GM12878 (cell line): ENCODE data around the gene PPP1R13B. TPM values are rescaled to one million over a fixed set of nuclear protein-coding genes. Genes with fewer than 3 reads are reported as not detected.

Source experiments
- ATAC-seq: fragments of 200-7000 bp; cut with Tn5 transposase; 3 replicates; pipeline ENCODE4 v1.9.1; 2020; ENCODE audit warnings: mild to moderate bottlenecking, moderate library complexity
- BruUV-seq: library from RNA; stranded (reverse); fragments of 400-500 nt; replicated peaks from 2 replicates; lab custom pipeline; 2021; lab: Mats Ljungman, UMichigan
- CTCF ChIA-PET: fragments of 300-600 bp; sonication (Branson Sonifier 250); formaldehyde crosslinking; extraction: SDS; loops from one replicate; lab custom pipeline; 2021; ENCODE audit warnings: inconsistent platforms; lab: Yijun Ruan, JAX
- POLR2A ChIA-PET: fragments of 350-600 bp; formaldehyde crosslinking; extraction: SDS; loops from one replicate; lab custom pipeline; 2021; ENCODE audit warnings: inconsistent platforms; lab: Charles Lee
- RAD21 ChIA-PET: fragments of 300-600 bp; sonication (Branson Sonifier 250); formaldehyde crosslinking; loops from one replicate; lab custom pipeline; 2023; ENCODE audit warnings: antibody characterized with exemption; ENCODE audit not compliant: unreplicated experiment; lab: Charles Lee
- SMC1A ChIA-PET: fragments of 300-600 bp; sonication (Branson Sonifier 250); formaldehyde crosslinking; loops from one replicate; lab custom pipeline; 2023; ENCODE audit not compliant: unreplicated experiment, uncharacterized antibody; lab: Charles Lee
- DNase-seq: peaks from one replicate; pipeline ENCODE4 v3.0.0-alpha.2; 2011; ENCODE audit warnings: low read depth, low spot score
- FAIRE-seq: peaks from 3 replicates; lab custom pipeline; 2011; peaks lifted over from hg19 to GRCh38; lab: Jason Lieb, UNC
- H2AFZ ChIP-seq: 2 replicates; pipeline ENCODE4 v1.6.0; 2011; ENCODE audit warnings: low read depth, low read length, control low read depth; ENCODE audit not compliant: control insufficient read depth
- H3K27ac ChIP-seq: 2 replicates; pipeline ENCODE4 v1.5.1; 2011; ENCODE audit warnings: control low read depth; ENCODE audit not compliant: control insufficient read depth, insufficient read depth
- H3K27me3 ChIP-seq, 2 experiments: replicated peaks in 1 of 2; 2 replicates each; pipeline versions ENCODE4 v1.6.0 to v1.6.1; 2011; ENCODE audit warnings: low read length in 1 of 2; ENCODE audit not compliant: control insufficient read depth in 2 of 2, insufficient read depth in 2 of 2
- H3K36me3 ChIP-seq, 2 experiments: 2 replicates each; pipeline ENCODE4 v1.5.1; 2011; ENCODE audit warnings: low read length in 1 of 2; ENCODE audit not compliant: control insufficient read depth in 2 of 2, insufficient read depth in 2 of 2
- H3K4me1 ChIP-seq: 2 replicates; pipeline ENCODE4 v1.6.1; 2011; ENCODE audit warnings: mild to moderate bottlenecking, low read length, moderate library complexity, mixed read lengths; ENCODE audit not compliant: control insufficient read depth, insufficient read depth
- H3K4me2 ChIP-seq: 2 replicates; pipeline ENCODE4 v1.6.0; 2011; ENCODE audit warnings: control low read depth; ENCODE audit not compliant: control insufficient read depth, insufficient read depth
- H3K4me3 ChIP-seq: fragments of 200-600 bp; sonication (generic); 2 replicates; pipeline ENCODE4 v1.5.1; 2016
- H3K79me2 ChIP-seq: 2 replicates; pipeline ENCODE4 v1.6.0; 2011; ENCODE audit warnings: low read length; ENCODE audit not compliant: control insufficient read depth, insufficient read depth
- H3K9ac ChIP-seq: 2 replicates; pipeline ENCODE4 v1.8.0; 2011; ENCODE audit warnings: low read length, control low read depth, mixed read lengths; ENCODE audit not compliant: control insufficient read depth, insufficient read depth
- H3K9me3 ChIP-seq: replicated peaks from 3 replicates; pipeline ENCODE4 v1.5.1; 2011; ENCODE audit warnings: mild to moderate bottlenecking, low read length; ENCODE audit not compliant: control insufficient read depth, insufficient read depth
- H4K20me1 ChIP-seq: 2 replicates; pipeline ENCODE4 v1.6.0; 2011; ENCODE audit not compliant: control insufficient read depth, insufficient read depth
- CBFB ChIP-seq: IDR thresholded peaks from 2 replicates; pipeline ENCODE4 v1.6.1; 2016; ENCODE audit warnings: antibody characterized with exemption, low read depth
- CHD1 ChIP-seq: IDR thresholded peaks from 2 replicates; pipeline ENCODE4 v1.6.1; 2012; ENCODE audit warnings: low read depth, low read length, improper control_type of control experiment
- CREB1 ChIP-seq: IDR thresholded peaks from 2 replicates; pipeline ENCODE4 v1.6.1; 2012; ENCODE audit warnings: low read depth, mild to moderate bottlenecking, inconsistent platforms
- DPF2 ChIP-seq: fragments of 450-650 bp; IDR thresholded peaks from 2 replicates; pipeline ENCODE4 v1.6.1; 2017; ENCODE audit warnings: mild to moderate bottlenecking
- E2F4 ChIP-seq: IDR thresholded peaks from 2 replicates; pipeline ENCODE4 v1.6.1; 2012; ENCODE audit warnings: low read depth, low read length, improper control_type of control experiment
- ELK1 ChIP-seq: IDR thresholded peaks from 2 replicates; pipeline ENCODE4 v1.6.1; 2012; ENCODE audit warnings: low read depth, low read length, improper control_type of control experiment
- GATAD2B ChIP-seq: fragments of 450-650 bp; conservative IDR thresholded peaks from 2 replicates; pipeline ENCODE4 v1.6.1; 2017; ENCODE audit warnings: low read depth, mild to moderate bottlenecking, moderate library complexity
- JUNB ChIP-seq: IDR thresholded peaks from 2 replicates; pipeline ENCODE4 v1.6.1; 2016; ENCODE audit warnings: antibody characterized with exemption, mild to moderate bottlenecking
- KLF5 ChIP-seq: fragments of 450-650 bp; IDR thresholded peaks from 2 replicates; pipeline ENCODE4 v1.6.1; 2014; ENCODE audit warnings: mild to moderate bottlenecking; ENCODE audit not compliant: partially characterized antibody
- MEF2B ChIP-seq: fragments of 450-650 bp; IDR thresholded peaks from 2 replicates; pipeline ENCODE4 v1.6.1; 2018; ENCODE audit warnings: mild to moderate bottlenecking, moderate library complexity; ENCODE audit not compliant: partially characterized antibody, poor library complexity, severe bottlenecking
- RBBP5 ChIP-seq: fragments of 200-600 bp; sonication (generic); conservative IDR thresholded peaks from 2 replicates; pipeline ENCODE4 v1.6.1; 2016
- RELB ChIP-seq: fragments of 450-650 bp; IDR thresholded peaks from 2 replicates; pipeline ENCODE4 v1.6.1; 2017; ENCODE audit warnings: low read depth, mild to moderate bottlenecking, moderate library complexity
- REST ChIP-seq: IDR thresholded peaks from 2 replicates; pipeline ENCODE4 v1.6.1; 2012; ENCODE audit warnings: mild to moderate bottlenecking, low read depth, low read length
- RUNX3 ChIP-seq: IDR thresholded peaks from 2 replicates; pipeline ENCODE4 v1.6.1; 2012; ENCODE audit warnings: low read length, inconsistent platforms
- TARDBP ChIP-seq: IDR thresholded peaks from 2 replicates; pipeline ENCODE4 v1.6.1; 2016; ENCODE audit warnings: borderline replicate concordance
- ZBED1 ChIP-seq: IDR thresholded peaks from 2 replicates; pipeline ENCODE4 v1.6.1; 2016; ENCODE audit warnings: borderline replicate concordance
- ZNF274 ChIP-seq: IDR thresholded peaks from one replicate; pipeline ENCODE4 v1.8.0; 2011; ENCODE audit not compliant: insufficient read length, insufficient read depth
- ZSCAN29 ChIP-seq: fragments of 450-650 bp; IDR thresholded peaks from 2 replicates; pipeline ENCODE4 v1.6.1; 2017; ENCODE audit warnings: mild to moderate bottlenecking, moderate library complexity
- WGBS: methylation state at CpG from one replicate; pipeline ENCODE4 v1.1.6; 2016; ENCODE audit warnings: low lambda C conversion rate; ENCODE audit not compliant: insufficient replicate concordance, insufficient coverage; ENCODE audit errors: missing lambda C conversion rate; 5-methylcytosine and 5-hydroxymethylcytosine counted together
- in situ Hi-C: fragments of 300-500 bp; cut with MboI; formaldehyde crosslinking; loops from 9 replicates; pipeline ENCODE4 v1.14.3; 2018; ENCODE audit warnings: mixed read lengths
- intact Hi-C: fragments of 100-400 bp; cut with micrococcal nuclease; formaldehyde crosslinking; loops from one replicate; pipeline ENCODE4 v1.14.2; 2022; ENCODE audit not compliant: unreplicated experiment
- polyA plus RNA-seq, 11 experiments: library from polyadenylated mRNA; depleted of rRNA in 4 of 11; unstranded in 6 of 11; stranded (reverse) in 5 of 11; fragments of >200 nt; fragmentation: Nextera tagmentation in 4 of 11; fragmentation: Illumina TruSeq in 1 of 11; extraction: Ambion mirVana in 4 of 11; extraction: Trizol in 1 of 11; gene quantifications; 1 replicate in 1 of 11; 2 replicates in 10 of 11; pipeline versions ENCODE4 v1.2.1 to v1.2.3, GENCODE V29; 2011 to 2016; ENCODE audit warnings: inconsistent platforms in 2 of 11, missing spikeins in 2 of 11, low read depth in 1 of 11
- total RNA-seq, 4 experiments: library from RNA; depleted of rRNA in 3 of 4; stranded (reverse); fragments of >200 nt in 3 of 4; fragmentation: Illumina TruSeq in 1 of 4; extraction: Trizol in 1 of 4; gene quantifications; 2 replicates each; pipeline versions ENCODE4 v1.2.1 to v1.2.3, GENCODE V29; 2013 to 2021

PPP1R13B gene
- total and polyA plus RNA-seq, 10 of the 15 experiments (the other 5 are each of a cell fraction or from before 2014, with no cell fraction given), result 0.16 to 8.1 (median 3.2) TPM

GRCh38 chr14:103687712-103688111 lies 159.7 kb downstream of the PPP1R13B start:
- H3K4me2 ChIP-seq, result no peak overlapping the region
- no peaks in the 10 kb centered on the region for H3K9me3 ChIP-seq
- no peak for DNase-seq
- no peak overlapping the region for H3K27ac ChIP-seq
- no peak overlapping the region for H3K4me3 ChIP-seq
- ChIA-PET RAD21 (interaction anchor here (2.0 kb wide), 1 partner anchor 8 kb away, joined by 7 read pairs; no protein-coding TSS in a partner anchor), POLR2A (interaction anchor here (0.6 kb wide), 1 partner anchor 157 kb away, joined by 3 read pairs; no protein-coding TSS in a partner anchor), SMC1A (no interaction called here), CTCF (interaction anchor here (1.4 to 2.3 kb wide), 2 partner anchors 8 to 9 kb away, joined by 5 to 13 read pairs; no protein-coding TSS in a partner anchor)
- peaks cover 13 to 43% of the 10 kb centered on the region in 2 experiments for H3K36me3 ChIP-seq
- no peak overlapping the region for H2AFZ ChIP-seq
- peaks cover 38% of the 10 kb centered on the region for H3K4me1 ChIP-seq
- BruUV-seq, result no TSS peak
- H3K27me3 ChIP-seq, result no peaks in the 10 kb centered on the region
- TF ChIP-seq CBFB (no peak), RUNX3 (no peak), ELK1 (no peak), ZBED1 (no peak), RELB (no peak), REST (no peak), KLF5 (no peak), DPF2 (no peak), CREB1 (no peak), ZSCAN29 (no peak), JUNB (no peak), MEF2B (no peak), RBBP5 (no peak), CHD1 (no peak), ZNF274 (no peak), TARDBP (no peak), GATAD2B (no peak), E2F4 (no peak)
- H3K79me2 ChIP-seq, result peaks cover 11% of the 10 kb centered on the region
- H3K9ac ChIP-seq, result no peak overlapping the region
- no peaks in the 10 kb centered on the region for H4K20me1 ChIP-seq
- intact Hi-C loops, result loop anchor here (2.0 kb wide), 1 partner anchor 115 kb away; no protein-coding TSS in a partner anchor
- in situ Hi-C loops, result no loop called here
- no peak for FAIRE-seq
- WGBS, result 100% methylated on average over 4 of the region's 4 CpGs
- no peak for ATAC-seq
